Tibial nerve (tissue), 4 donors: Measurements from ENCODE around the gene NDUFB2. TPM values are rescaled to one million over a fixed set of nuclear protein-coding genes. Genes with fewer than 3 reads are reported as not detected.

ENCODE experiments used
- DNase-seq, 2 donors: peaks; one replicate each; pipeline ENCODE4 v3.0.0-alpha.2; 2019; ENCODE audit warnings: low spot score in 2 of 2
- H3K27ac ChIP-seq, 4 donors: fragments of 200-600 bp; sonication (generic) in 3 of 4; one replicate each; pipeline ENCODE4 v1.5.1; 2017 to 2019; ENCODE audit warnings: mild to moderate bottlenecking in 1 of 4
- H3K27me3 ChIP-seq, 2 donors: fragments of 200-600 bp; sonication (generic) in 1 of 2; one replicate each; pipeline versions ENCODE4 v1.5.1 to v1.6.0; 2017 to 2019
- H3K36me3 ChIP-seq, 3 donors: fragments of 200-600 bp; sonication (generic); one replicate each; pipeline ENCODE4 v1.5.1; 2018 to 2019
- H3K4me1 ChIP-seq, 4 donors: fragments of 200-600 bp; sonication (generic) in 3 of 4; one replicate each; pipeline ENCODE4 v1.5.1; 2017 to 2019
- H3K4me3 ChIP-seq, 4 donors: fragments of 200-600 bp; sonication (generic) in 3 of 4; one replicate each; pipeline ENCODE4 v1.5.1; 2017 to 2019; ENCODE audit warnings: mild to moderate bottlenecking in 1 of 4, moderate library complexity in 1 of 4
- H3K9me3 ChIP-seq, 4 donors: fragments of 200-600 bp; sonication (generic) in 3 of 4; one replicate each; pipeline ENCODE4 v1.5.1; 2017 to 2019
- CTCF ChIP-seq, 5 experiments: fragments of 200-600 bp in 3 of 5; fragments of 450-650 bp in 2 of 5; sonication (generic) in 3 of 5; IDR thresholded peaks; one replicate each; pipeline ENCODE4 v1.5.1; 2016 to 2019; ENCODE audit warnings: antibody characterized with exemption in 5 of 5, mild to moderate bottlenecking in 3 of 5, moderate library complexity in 2 of 5
- EP300 ChIP-seq, 2 donors: sonication (generic); formaldehyde crosslinking; IDR thresholded peaks; one replicate each; pipeline ENCODE4 v1.6.1; 2017; ENCODE audit warnings: antibody characterized with exemption in 2 of 2, mild to moderate bottlenecking in 1 of 2
- POLR2A ChIP-seq, 2 donors: fragments of 450-650 bp; IDR thresholded peaks; one replicate each; pipeline ENCODE4 v1.6.1; 2017; ENCODE audit warnings: antibody characterized with exemption in 2 of 2, mild to moderate bottlenecking in 2 of 2, moderate library complexity in 2 of 2
- WGBS, 2 donors: methylation state at CpG; one replicate each; pipeline ENCODE4 v1.1.5; 2018; 5-methylcytosine and 5-hydroxymethylcytosine counted together
- total RNA-seq, 4 donors: library from RNA; depleted of rRNA; stranded (reverse); fragments of >200 nt; gene quantifications; one replicate each; pipeline ENCODE4 v1.1.0, GENCODE V29; 2016

The NDUFB2 gene
- total RNA-seq, 4 donors from 2014 or later = 122 to 288 (median 162) TPM

- peaks cover 0 to 20% (median 0%) of the 10 kb centered on the region in 3 donors for H3K36me3 ChIP-seq
- no peaks in the 10 kb centered on the region for H3K27me3 ChIP-seq
- 85 to 87% methylated on average over 6 of the region's 6 CpGs for WGBS, 2 donors
- TF ChIP-seq EP300 (IDR thresholded peaks at IDR 0.05) (no peak), POLR2A (IDR thresholded peaks at IDR 0.05) (no peak), CTCF (IDR thresholded peaks at IDR 0.05) (no peak)
- no peak overlapping the region for H3K4me3 ChIP-seq
- no peak for DNase-seq
- H3K9me3 ChIP-seq = no peaks in the 10 kb centered on the region
- H3K4me1 ChIP-seq = no peaks in the 10 kb centered on the region
- no peak overlapping the region for H3K27ac ChIP-seq
Observed at GRCh38 chr7:140745266-140746058, 49.0 kb downstream of the NDUFB2 start.

- 91 to 96% methylated on average over 2 of the region's 2 CpGs for WGBS, 2 donors
- peaks cover 0 to 13% (median 0%) of the 10 kb centered on the region in 3 donors for H3K36me3 ChIP-seq
- no peaks in the 10 kb centered on the region for H3K9me3 ChIP-seq
- TF ChIP-seq POLR2A (IDR thresholded peaks at IDR 0.05) = no peak
- H3K27me3 ChIP-seq = no peaks in the 10 kb centered on the region
- no peak overlapping the region for H3K27ac ChIP-seq
- H3K4me3 ChIP-seq = no peak overlapping the region
- DNase-seq = no peak
- H3K4me1 ChIP-seq = no peaks in the 10 kb centered on the region
Observed at GRCh38 chr7:140746751-140747150, 50.2 kb downstream of the NDUFB2 start.

- no peak for DNase-seq
- no peak for TF ChIP-seq EP300 (IDR thresholded peaks at IDR 0.05)
- no peak for TF ChIP-seq CTCF (IDR thresholded peaks at IDR 0.05)
- TF ChIP-seq POLR2A (IDR thresholded peaks at IDR 0.05) = no peak
- H3K27ac ChIP-seq = no peak overlapping the region
- 93 to 97% methylated on average over 1 of the region's 1 CpG for WGBS, 2 donors
- no peak overlapping the region for H3K4me3 ChIP-seq
- H3K27me3 ChIP-seq = no peaks in the 10 kb centered on the region
- H3K36me3 ChIP-seq = peaks cover 0 to 37% (median 0%) of the 10 kb centered on the region in 3 donors
- H3K4me1 ChIP-seq = no peaks in the 10 kb centered on the region
- H3K9me3 ChIP-seq = no peaks in the 10 kb centered on the region
Observed at GRCh38 chr7:140752533-140752932, 56.0 kb downstream of the NDUFB2 start.

GRCh38 chr7:140754506-140754905 is 58.0 kb downstream of the NDUFB2 start:
- DNase-seq = no peak
- 43 to 47% methylated on average over 3 of the region's 3 CpGs for WGBS, 2 donors
- TF ChIP-seq POLR2A (IDR thresholded peaks at IDR 0.05) (no peak), CTCF (IDR thresholded peaks at IDR 0.05) (no peak), EP300 (IDR thresholded peaks at IDR 0.05) (no peak)
- Histone ChIP-seq H3K27me3 (no peaks in the 10 kb centered on the region), H3K4me3 (no peak overlapping the region), H3K36me3 (peaks cover 0 to 31% (median 0%) of the 10 kb centered on the region in 3 donors), H3K4me1 (no peaks in the 10 kb centered on the region), H3K27ac (no peak overlapping the region), H3K9me3 (no peaks in the 10 kb centered on the region)

Other genes with a start within 250 kb of the NDUFB2 start
- gene MKRN1, start 217.2 kb upstream of the NDUFB2 start, total RNA-seq = 10 to 100 TPM; 45.9 to 75.7 (median 60.0) TPM
- 10 to 100 TPM; 18.3 to 28.0 (median 24.2) TPM for gene DENND2A, start 55.9 kb upstream of the NDUFB2 start, total RNA-seq
- gene ADCK2, start 23.8 kb upstream of the NDUFB2 start, total RNA-seq = 10 to 100 TPM; 20.7 to 34.5 (median 26.7) TPM
- 10 to 100 TPM; 43.5 to 56.5 (median 49.5) TPM for gene BRAF, start 228.2 kb downstream of the NDUFB2 start, total RNA-seq